HL-60 (cell line): Measurements from ENCODE around the gene ACTR6.

ENCODE experiments used
- POLR2AphosphoS5 ChIP-seq: IDR thresholded peaks from 2 replicates; pipeline ENCODE4 v1.6.1; 2012; ENCODE audit warnings: low read depth
- SPI1 ChIP-seq: IDR thresholded peaks from 2 replicates; pipeline ENCODE4 v1.6.1; 2012; ENCODE audit warnings: low read depth, mild to moderate bottlenecking, borderline replicate concordance

GRCh38 chr12:100216337-100216736 is 15.7 kb downstream of the ACTR6 start:
- no peak for TF ChIP-seq SPI1
- TF ChIP-seq POLR2AphosphoS5, result no peak
